Measurements from ENCODE around the gene SFTA2.
"Not testable (repeated sequence)": the region's sequence is repeated elsewhere in the genome, so short reads cannot be mapped to it uniquely, and the experiment has no call there.

Gene SFTA2

DNA sequence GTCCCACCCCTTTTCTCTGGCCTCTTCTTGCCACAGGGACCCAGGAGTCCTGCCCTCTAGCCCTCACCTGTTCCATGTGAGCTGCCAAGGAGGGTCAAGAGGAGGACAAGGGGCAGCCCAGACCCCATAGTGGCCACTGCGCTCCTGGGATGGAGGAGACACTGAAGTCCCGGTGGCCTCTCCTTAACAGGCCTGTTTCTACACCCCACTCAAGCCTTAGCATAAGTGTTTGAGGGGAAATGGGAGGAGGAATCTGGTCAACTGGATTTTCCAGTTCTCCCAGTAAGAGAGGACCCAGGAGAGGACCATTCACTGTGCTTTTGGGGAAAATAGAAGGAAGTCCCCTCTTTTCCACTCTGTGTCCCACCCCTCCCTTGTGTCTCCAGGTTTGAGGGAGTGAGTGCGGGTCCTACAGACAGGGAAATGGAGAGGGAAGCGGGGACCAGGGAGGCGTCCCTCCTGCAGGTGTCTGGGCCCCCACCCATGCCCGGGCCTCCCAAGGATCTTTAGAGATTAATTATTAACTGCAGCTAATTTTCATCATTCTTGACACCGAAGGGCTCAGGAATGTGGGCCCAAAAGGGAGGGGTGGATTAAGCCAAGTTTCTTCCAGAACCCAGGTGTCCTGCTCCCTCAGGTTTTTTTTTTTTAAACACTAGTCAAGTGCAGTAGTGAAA lies at the start of gene SFTA2:
TSS of gene SFTA2 (minus strand) at position 202 of the 677 bp plus-strand sequence. CDS start at position 128, 74 bp downstream.
- Mint-ChIP-seq H3K9me3 (ENCODE audit: low read depth) (no peaks in the 10 kb centered on the region), H3K27ac (no peak within 1 kb of the TSS), H3K4me3 (no peak within 1 kb of the TSS), H3K27me3 (peaks cover 1% of the 10 kb centered on the region), H3K36me3 (peaks cover 9% of the 10 kb centered on the region), H3K4me1 (ENCODE audit: low read depth) (no peaks in the 10 kb centered on the region)

DNA sequence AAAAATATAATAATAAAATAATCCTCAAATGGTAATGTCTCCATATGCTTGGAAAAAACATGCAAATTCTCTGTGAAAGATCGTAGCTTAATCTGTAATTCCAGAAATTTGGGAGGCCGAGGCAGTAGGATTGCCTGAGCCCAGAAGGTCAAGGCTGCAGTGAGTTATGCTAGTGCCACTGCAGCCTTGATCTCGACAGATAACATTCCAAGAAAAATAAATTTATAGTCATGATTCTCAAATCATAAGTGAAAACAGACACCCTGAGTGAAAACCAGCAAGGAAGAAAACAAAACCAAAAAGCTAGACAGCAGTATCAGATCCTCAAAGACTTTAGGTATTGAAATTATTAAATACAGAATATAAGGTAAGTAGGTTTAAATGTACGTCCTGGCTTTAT lies 47.7 kb upstream of the SFTA2 start:
- H3K4me3 Mint-ChIP-seq = no peak overlapping the region
- peaks cover 3% of the 10 kb centered on the region for H3K4me1 Mint-ChIP-seq (ENCODE audit: low read depth)
- peaks cover 10% of the 10 kb centered on the region for H3K27me3 Mint-ChIP-seq
- no peaks in the 10 kb centered on the region for H3K9me3 Mint-ChIP-seq (ENCODE audit: low read depth)
- H3K36me3 Mint-ChIP-seq = no peaks in the 10 kb centered on the region
- H3K27ac Mint-ChIP-seq = no peak overlapping the region

DNA sequence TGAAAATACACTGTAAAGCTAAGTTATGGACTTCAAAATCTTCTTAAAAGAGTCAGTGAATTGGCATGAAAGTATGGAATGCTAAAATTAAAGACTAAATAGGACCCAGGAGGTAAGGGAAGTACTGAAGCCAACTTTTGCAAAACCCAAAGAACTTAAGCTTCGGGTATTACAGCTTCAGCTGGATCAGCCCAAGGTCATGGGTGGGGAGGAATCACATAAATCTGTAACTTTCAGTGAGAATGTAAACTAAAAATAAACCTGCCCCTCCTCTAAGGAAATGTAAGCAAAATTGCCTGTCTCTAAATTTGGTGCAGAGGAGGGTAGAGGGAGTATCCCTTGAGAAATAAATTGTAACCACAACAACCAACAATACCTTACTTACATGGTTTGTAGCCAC lies 47.2 kb upstream of the SFTA2 start:
- Mint-ChIP-seq H3K36me3 (no peaks in the 10 kb centered on the region), H3K4me1 (ENCODE audit: low read depth) (peaks cover 3% of the 10 kb centered on the region), H3K27ac (no peak overlapping the region), H3K4me3 (no peak overlapping the region), H3K27me3 (peaks cover 10% of the 10 kb centered on the region), H3K9me3 (ENCODE audit: low read depth) (no peaks in the 10 kb centered on the region)

DNA sequence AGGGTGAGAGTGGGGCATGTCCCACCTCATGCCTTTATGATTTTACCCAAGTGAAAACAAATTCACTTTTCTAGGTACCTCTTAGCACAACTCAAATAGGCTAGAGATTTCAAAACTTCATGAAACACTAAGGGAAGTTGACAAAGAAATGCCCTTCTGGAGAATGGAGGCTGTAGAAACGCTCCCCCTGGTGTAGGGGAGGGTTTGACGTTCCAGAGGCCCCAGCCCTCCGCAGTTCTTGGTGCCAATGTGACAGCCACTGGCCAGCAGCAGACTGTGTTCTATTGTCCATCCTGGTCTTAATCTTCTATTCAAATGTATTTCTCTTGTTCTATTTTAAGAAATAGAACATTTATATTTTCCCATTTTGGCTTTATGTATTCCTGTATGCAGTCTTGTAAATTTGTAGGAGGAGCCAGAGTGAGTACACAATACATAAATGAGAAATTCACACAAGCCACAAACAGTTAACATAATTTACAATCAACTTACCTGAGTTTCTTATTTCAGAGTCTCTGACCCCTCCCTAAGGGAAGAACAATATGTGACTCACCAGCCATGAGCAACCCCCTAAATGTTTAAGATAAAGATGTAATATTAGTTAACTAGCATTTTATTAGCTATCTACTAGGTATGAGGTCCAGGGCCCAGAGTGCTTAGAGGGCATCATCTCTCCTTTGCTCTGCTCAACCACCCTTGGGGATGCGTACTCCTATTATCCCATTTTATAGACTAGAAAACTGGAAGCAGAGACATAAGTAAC lies 42.7 kb upstream of the SFTA2 start:
- peaks cover 3% of the 10 kb centered on the region for H3K27me3 Mint-ChIP-seq

DNA sequence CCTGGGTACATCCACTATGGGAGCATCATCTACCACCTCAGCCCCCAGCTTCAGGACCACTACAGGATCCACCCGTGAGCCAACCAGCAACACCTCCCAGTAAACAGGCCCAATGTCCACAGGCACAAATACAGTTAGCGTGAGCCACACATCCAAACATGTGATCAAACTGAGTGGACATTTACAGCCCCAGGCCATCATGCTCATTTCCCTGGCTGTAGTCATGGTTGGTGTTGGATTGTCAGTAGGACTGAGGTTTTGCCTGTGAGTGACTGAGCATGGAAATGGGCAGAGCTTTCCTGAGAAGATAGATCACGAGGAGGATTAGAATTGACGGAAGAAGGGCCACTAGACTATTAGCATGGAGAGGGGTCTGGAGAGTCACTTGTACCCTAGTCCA lies 40.8 kb upstream of the SFTA2 start:
- no peaks in the 10 kb centered on the region for H3K9me3 Mint-ChIP-seq (ENCODE audit: low read depth)
- no peaks in the 10 kb centered on the region for H3K4me1 Mint-ChIP-seq (ENCODE audit: low read depth)
- H3K27me3 Mint-ChIP-seq = peaks cover 6% of the 10 kb centered on the region
- no peak overlapping the region for H3K27ac Mint-ChIP-seq
- no peaks in the 10 kb centered on the region for H3K36me3 Mint-ChIP-seq
- H3K4me3 Mint-ChIP-seq = no peak overlapping the region

More for the DNA sequence above, 42.7 kb upstream of the SFTA2 start:
- Mint-ChIP-seq H3K4me1 (ENCODE audit: low read depth) (no peaks in the 10 kb centered on the region), H3K36me3 (no peaks in the 10 kb centered on the region), H3K4me3 (no peak overlapping the region), H3K9me3 (ENCODE audit: low read depth) (no peaks in the 10 kb centered on the region), H3K27ac (no peak overlapping the region)

DNA sequence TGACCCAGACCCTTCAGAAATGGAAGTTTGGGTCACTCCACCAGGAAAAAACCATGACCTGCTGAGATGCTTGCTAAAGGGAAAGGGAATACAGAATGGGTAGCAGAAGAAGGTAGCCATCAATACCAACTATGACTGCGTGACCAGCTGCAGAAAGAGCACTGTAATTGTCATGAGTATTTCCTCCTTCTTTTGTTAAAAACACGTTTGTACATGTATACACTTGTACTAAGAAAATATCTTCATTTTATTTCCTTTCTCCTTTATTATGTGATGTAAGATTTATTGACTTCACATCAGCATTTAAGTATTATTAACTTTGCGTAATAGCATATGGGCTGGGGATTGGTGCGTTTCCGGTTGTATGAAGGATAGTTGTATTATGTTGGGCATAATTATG lies 39.0 kb upstream of the SFTA2 start:
- Mint-ChIP-seq H3K9me3 (ENCODE audit: low read depth) (no peaks in the 10 kb centered on the region), H3K36me3 (no peaks in the 10 kb centered on the region), H3K27ac (no peak overlapping the region), H3K4me1 (ENCODE audit: low read depth) (no peaks in the 10 kb centered on the region), H3K4me3 (no peak overlapping the region), H3K27me3 (peaks cover 10% of the 10 kb centered on the region)

DNA sequence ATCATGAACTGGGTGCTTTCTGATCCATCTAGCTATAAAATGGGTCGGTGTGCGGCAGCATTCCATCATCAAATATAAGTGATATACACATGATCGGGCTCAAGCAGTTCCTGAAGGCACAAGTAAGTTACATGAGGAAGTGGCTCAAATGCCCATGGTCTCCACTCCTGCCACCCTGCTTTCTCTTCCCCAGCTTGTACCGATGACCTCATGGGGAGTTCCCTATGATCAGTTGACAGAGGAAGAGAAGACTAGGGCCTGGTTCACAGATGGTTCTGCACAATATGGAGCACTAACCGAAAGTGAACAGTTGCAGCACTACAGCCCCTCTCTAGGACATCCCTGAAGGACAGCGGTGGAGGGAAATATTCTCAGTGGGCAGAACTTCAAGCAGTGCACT lies 37.2 kb upstream of the SFTA2 start:
- H3K9me3 Mint-ChIP-seq (ENCODE audit: low read depth); H3K4me1 Mint-ChIP-seq (ENCODE audit: low read depth); H3K36me3 Mint-ChIP-seq; H3K27ac Mint-ChIP-seq; H3K4me3 Mint-ChIP-seq: not testable (repeated sequence)
- H3K27me3 Mint-ChIP-seq = peaks cover 18% of the 10 kb centered on the region

DNA sequence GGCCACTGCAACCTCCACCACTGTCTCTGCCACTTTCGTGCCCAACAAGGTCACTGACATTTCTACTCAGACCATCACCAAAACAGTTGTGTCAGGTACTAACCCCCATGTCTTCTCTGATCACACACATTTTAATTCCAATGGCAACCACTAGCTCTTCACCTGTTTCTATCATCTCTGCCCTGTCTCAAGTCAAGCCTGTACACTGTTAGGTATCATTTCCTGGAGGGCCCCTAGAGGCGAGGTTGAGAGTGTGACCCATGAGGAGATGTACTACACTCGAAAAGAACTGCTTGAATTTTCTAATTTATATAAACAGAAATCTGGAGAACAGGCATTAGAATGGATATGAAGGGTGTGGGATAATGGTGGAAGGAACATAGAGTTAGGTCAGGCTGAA lies 34.2 kb upstream of the SFTA2 start:
- no peaks in the 10 kb centered on the region for H3K36me3 Mint-ChIP-seq
- H3K27ac Mint-ChIP-seq = no peak overlapping the region
- H3K4me1 Mint-ChIP-seq (ENCODE audit: low read depth) = peaks cover 2% of the 10 kb centered on the region
- no peak overlapping the region for H3K4me3 Mint-ChIP-seq
- no peaks in the 10 kb centered on the region for H3K9me3 Mint-ChIP-seq (ENCODE audit: low read depth)
- peaks cover 15% of the 10 kb centered on the region for H3K27me3 Mint-ChIP-seq

DNA sequence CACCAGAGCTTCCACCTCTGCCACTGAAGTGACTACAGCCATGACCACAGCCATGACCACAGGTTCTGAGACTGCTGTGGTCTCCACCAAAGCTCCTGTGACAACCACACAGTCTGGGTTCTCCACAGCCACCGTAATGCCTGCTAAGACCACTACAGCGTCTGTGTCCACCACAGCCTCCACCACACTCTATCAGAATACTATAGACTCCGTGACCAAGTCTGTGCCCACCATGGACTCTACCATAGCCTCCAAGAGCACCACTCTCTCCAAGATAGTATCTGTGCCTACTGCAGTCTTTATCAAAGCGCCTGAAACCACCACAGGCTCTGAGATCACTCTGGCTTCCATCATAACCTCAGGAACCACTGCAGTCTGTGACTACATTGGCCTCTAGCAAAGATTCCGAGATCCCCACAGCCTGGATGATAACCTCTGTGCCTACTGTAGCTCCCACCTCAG lies 33.2 kb upstream of the SFTA2 start:
- H3K27me3 Mint-ChIP-seq = peaks cover 15% of the 10 kb centered on the region
- H3K27ac Mint-ChIP-seq = no peak overlapping the region
- H3K4me3 Mint-ChIP-seq = no peak overlapping the region

DNA sequence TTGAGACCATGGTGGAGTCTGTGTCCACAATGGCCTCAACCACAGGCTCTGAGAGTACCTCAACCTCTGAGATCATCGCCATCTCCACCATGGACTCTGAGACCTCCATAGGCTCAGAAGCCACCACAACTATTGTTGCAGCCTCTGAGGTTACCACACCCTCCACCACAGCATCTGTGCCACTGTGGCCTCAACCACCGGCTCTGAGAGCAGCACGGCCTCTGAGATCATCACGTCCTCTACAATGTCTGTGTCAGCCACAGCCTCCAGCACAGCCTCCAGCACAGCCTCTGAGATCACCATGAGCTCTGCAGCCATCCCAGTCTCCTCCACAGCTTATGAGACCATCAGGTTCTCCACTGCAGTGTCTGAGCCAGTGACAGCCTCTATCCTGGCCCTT lies 32.1 kb upstream of the SFTA2 start:
- Mint-ChIP-seq H3K27me3 (peaks cover 12% of the 10 kb centered on the region), H3K4me3 (no peak overlapping the region), H3K4me1 (ENCODE audit: low read depth) (peaks cover 2% of the 10 kb centered on the region), H3K27ac (no peak overlapping the region), H3K9me3 (ENCODE audit: low read depth) (no peaks in the 10 kb centered on the region), H3K36me3 (no peaks in the 10 kb centered on the region)

More for the DNA sequence above, 33.2 kb upstream of the SFTA2 start:
- H3K9me3 Mint-ChIP-seq (ENCODE audit: low read depth) = no peaks in the 10 kb centered on the region
- no peaks in the 10 kb centered on the region for H3K36me3 Mint-ChIP-seq
- H3K4me1 Mint-ChIP-seq (ENCODE audit: low read depth) = peaks cover 2% of the 10 kb centered on the region

DNA sequence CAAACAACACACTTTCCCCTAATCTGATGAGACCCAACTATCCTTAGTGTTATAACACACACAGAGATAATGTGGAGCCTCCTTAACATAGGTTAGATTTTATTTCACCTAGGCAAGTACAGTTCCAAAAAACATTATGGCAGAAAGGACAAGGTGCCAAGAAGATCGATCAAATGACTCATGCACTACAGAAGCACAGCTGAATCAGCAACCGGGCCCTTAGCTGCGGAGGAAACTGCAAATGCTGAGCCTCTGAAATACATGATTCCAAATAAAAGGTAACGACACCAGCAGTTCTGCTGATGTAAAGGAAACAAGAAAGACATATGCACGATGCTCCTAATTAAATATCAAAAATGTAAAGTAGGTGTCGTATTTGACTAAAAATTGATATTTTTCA lies 31.7 kb upstream of the SFTA2 start:
- H3K4me3 Mint-ChIP-seq = no peak overlapping the region
- H3K27ac Mint-ChIP-seq = no peak overlapping the region
- peaks cover 2% of the 10 kb centered on the region for H3K4me1 Mint-ChIP-seq (ENCODE audit: low read depth)
- H3K9me3 Mint-ChIP-seq (ENCODE audit: low read depth) = no peaks in the 10 kb centered on the region
- peaks cover 12% of the 10 kb centered on the region for H3K27me3 Mint-ChIP-seq
- H3K36me3 Mint-ChIP-seq = no peaks in the 10 kb centered on the region

DNA sequence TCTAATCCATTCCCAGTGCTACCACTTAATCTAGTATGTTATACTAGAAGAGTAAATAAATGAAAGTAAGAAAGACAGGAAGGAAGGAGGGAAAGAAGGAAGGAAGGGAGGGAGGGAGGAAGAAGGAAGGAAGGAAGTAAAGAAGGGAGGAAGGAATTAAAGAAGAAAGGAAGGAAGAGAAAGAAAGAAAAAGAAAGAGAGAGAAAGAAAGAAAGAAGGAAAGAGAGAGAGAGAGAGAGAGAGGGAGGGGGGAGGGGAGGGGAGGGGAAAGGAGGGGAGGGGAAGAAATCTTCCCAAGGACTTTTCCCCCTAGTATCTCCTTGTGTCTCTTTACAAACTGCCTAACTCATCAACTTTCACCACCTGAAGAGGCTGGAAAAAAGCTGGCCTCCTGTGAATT lies 30.7 kb upstream of the SFTA2 start:
- Mint-ChIP-seq H3K27me3 (peaks cover 12% of the 10 kb centered on the region), H3K4me3 (no peak overlapping the region), H3K36me3 (no peaks in the 10 kb centered on the region), H3K27ac (no peak overlapping the region), H3K9me3 (ENCODE audit: low read depth) (no peaks in the 10 kb centered on the region), H3K4me1 (ENCODE audit: low read depth) (peaks cover 2% of the 10 kb centered on the region)

DNA sequence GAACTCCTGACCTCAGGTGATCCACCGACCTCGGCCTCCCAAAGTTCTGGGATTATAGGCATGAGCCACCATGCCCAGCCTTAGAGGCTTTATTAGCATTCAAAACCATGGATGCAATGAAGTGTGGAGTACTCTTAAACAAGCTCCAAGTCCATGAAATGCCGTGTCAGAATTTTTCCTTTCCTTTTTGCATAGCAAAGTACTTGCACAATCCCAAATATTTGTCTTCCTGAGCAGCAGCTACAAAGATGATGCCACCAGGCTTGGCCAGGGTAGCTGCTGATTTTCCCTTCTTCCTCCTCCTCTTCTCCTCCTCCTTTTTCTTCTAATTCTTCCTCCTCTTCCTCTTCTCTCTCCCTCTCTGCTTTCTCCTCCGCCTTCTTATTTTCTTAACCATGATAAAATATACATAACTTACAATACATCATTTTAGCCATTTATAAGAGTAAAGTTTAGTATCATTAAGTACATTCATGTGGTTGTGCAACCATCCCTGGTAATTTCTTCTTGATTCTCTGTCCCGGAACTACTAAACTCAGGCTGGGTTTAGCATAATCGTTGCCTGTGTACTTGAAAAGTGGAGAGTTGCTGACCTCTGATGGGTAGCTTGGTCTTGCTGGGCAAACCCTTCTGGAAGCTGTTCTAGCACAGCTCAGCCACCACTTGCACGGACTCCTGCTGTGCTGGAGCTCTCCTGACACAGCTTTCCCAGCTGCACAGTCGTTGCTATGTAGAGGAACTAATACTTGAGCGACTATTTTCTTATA lies 29.1 kb upstream of the SFTA2 start:
- Mint-ChIP-seq H3K36me3 (no peaks in the 10 kb centered on the region), H3K4me1 (ENCODE audit: low read depth) (peaks cover 11% of the 10 kb centered on the region), H3K27ac (no peak overlapping the region), H3K4me3 (no peak overlapping the region), H3K27me3 (peaks cover 8% of the 10 kb centered on the region), H3K9me3 (ENCODE audit: low read depth) (no peaks in the 10 kb centered on the region)

DNA sequence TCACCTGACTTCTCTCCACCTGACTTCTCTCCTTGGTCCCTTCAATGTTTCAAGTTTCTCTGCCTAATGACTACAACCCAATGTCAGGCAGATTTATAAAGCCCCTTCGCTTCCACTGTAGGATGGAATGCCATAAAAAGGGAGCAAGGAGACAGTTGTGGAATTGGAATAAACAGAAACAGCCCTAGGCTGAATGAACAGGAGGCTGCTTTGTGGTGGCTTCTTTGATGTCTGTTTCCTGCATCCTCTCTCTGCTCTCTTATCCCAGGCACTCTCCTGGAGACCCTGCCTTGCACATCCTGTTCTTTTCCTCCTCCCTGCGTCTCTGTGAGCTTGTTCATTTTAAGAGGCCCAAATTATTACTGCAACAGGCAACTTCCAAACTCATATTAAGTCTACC lies 25.7 kb upstream of the SFTA2 start:
- Mint-ChIP-seq H3K27ac (no peak overlapping the region), H3K36me3 (no peaks in the 10 kb centered on the region), H3K4me1 (ENCODE audit: low read depth) (peaks cover 28% of the 10 kb centered on the region), H3K27me3 (no peaks in the 10 kb centered on the region), H3K9me3 (ENCODE audit: low read depth) (no peaks in the 10 kb centered on the region), H3K4me3 (no peak overlapping the region)

DNA sequence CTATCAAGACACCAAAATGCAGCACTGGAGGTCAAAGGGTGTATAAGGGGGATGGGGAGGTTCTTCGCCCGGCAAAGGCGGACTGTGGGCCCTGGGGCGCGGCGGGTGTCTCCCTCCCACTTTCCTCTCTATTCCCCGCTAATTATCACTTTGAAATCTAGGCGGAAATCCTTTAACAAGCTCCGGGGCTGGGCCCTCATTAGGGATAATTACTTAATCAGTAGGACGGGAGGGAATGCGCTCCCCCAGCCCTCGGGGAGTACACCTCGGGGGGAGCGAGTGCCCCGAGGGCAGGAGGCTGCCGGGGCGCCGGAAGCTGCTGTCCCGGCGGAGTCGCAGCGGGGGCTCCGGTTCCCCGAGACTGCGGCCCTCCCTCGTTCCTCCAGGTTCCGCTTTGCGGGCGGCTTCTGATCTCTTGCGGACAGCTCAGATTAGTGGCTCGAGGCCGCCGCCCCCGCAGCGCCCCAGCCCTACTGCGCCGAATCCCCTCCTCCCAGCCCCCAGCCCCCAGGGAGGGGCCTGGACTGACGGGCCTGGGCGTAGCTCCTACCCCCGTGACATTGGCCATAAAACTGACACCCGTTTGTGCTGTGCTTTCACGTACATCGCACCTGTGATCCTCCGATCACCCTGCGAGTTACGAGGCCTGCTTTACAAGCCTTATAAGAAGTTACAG lies 23.5 kb upstream of the SFTA2 start:
- no peaks in the 10 kb centered on the region for H3K27me3 Mint-ChIP-seq
- no peaks in the 10 kb centered on the region for H3K9me3 Mint-ChIP-seq (ENCODE audit: low read depth)
- H3K4me3 Mint-ChIP-seq = peak overlapping the region; percentile 86
- H3K36me3 Mint-ChIP-seq = no peaks in the 10 kb centered on the region
- H3K27ac Mint-ChIP-seq = peak overlapping the region; percentile 85
- peaks cover 28% of the 10 kb centered on the region for H3K4me1 Mint-ChIP-seq (ENCODE audit: low read depth)

All from activated naive CD8-positive, alpha-beta T cell (primary cell).